AG04450 (cell line): Measurements from ENCODE around the gene GRIN1. TPM values are rescaled to one million over a fixed set of nuclear protein-coding genes. Genes with fewer than 3 reads are reported as not detected.

Experiments used
- CTCF ChIA-PET: fragments of 300-600, 350-600 bp; formaldehyde crosslinking; extraction: SDS; loops from one replicate; lab custom pipeline; 2022; ENCODE audit warnings: antibody characterized with exemption, inconsistent platforms; lab: Charles Lee
- POLR2A ChIA-PET: fragments of 350-600 bp; formaldehyde crosslinking; extraction: SDS; loops from one replicate; lab custom pipeline; 2021; ENCODE audit warnings: antibody characterized with exemption, inconsistent platforms; lab: Yijun Ruan, JAX
- DNase-seq: peaks from one replicate; pipeline ENCODE4 v3.0.0-alpha.2; 2011; ENCODE audit warnings: low read depth, low spot score
- H3K27ac ChIP-seq: one replicate; pipeline ENCODE4 v1.5.1; 2012; ENCODE audit warnings: low read depth, low read length, control low read depth
- H3K27me3 ChIP-seq: one replicate; pipeline ENCODE4 v1.6.0; 2012; ENCODE audit warnings: low read length; ENCODE audit not compliant: control insufficient read depth, insufficient read depth
- H3K4me3 ChIP-seq: 2 replicates; pipeline ENCODE4 v1.5.1; 2011; ENCODE audit warnings: mild to moderate bottlenecking, low read depth, low read length, control low read depth
- H3K9me3 ChIP-seq: 2 replicates; pipeline ENCODE4 v1.5.1; 2012; ENCODE audit warnings: low read length; ENCODE audit not compliant: control insufficient read depth, insufficient read depth
- CTCF ChIP-seq: IDR thresholded peaks from 2 replicates; pipeline ENCODE4 v1.5.1; 2011; ENCODE audit warnings: low read depth, low read length, control low read depth, inconsistent platforms
- polyA plus RNA-seq: library from polyadenylated mRNA; depleted of rRNA; stranded (reverse); fragments of >200 nt; gene quantifications from 2 replicates; pipeline ENCODE4 v1.2.3, GENCODE V29; 2011

GRIN1 gene
- polyA plus RNA-seq, 1 experiment = not detected

- DNase-seq = no peak
- H3K9me3 ChIP-seq = peaks cover 3% of the 10 kb centered on the region; the same call in 1 of the 2 replicates
- H3K27ac ChIP-seq = no peak overlapping the region
- H3K27me3 ChIP-seq = peaks cover 68% of the 10 kb centered on the region
- no peak overlapping the region for H3K4me3 ChIP-seq
- CTCF ChIA-PET = no interaction called here
- POLR2A ChIA-PET = no interaction called here
- TF ChIP-seq CTCF = no peak
Observed at GRCh38 chr9:137168573-137168903, 29.6 kb downstream of the GRIN1 start.

- no peak overlapping the region for H3K27ac ChIP-seq
- TF ChIP-seq CTCF = no peak
- peaks cover 3% of the 10 kb centered on the region; the same call in 1 of the 2 replicates for H3K9me3 ChIP-seq
- H3K4me3 ChIP-seq = no peak overlapping the region
- peaks cover 62% of the 10 kb centered on the region for H3K27me3 ChIP-seq
- DNase-seq = no peak
- ChIA-PET POLR2A (interaction anchor here (1.1 kb wide), 1 partner anchor 43 kb away, joined by 5 read pairs; no protein-coding TSS in a partner anchor), CTCF (no interaction called here)
Observed at GRCh38 chr9:137168904-137169856, 30.2 kb downstream of the GRIN1 start.

GRCh38 chr9:137169896-137170358, 31.0 kb downstream of the GRIN1 start, which contains the start of gene LRRC26:
LRRC26 (minus strand) TSS chr9:137170051; CDS start chr9:137169943, 108 bp downstream.
- CTCF ChIA-PET = no interaction called here
- POLR2A ChIA-PET = interaction anchor here (1.1 kb wide), 1 partner anchor 44 kb away, joined by 5 read pairs; no protein-coding TSS in a partner anchor
- no peak within 1 kb of the TSS for H3K4me3 ChIP-seq
- no peak within 1 kb of the TSS for H3K27ac ChIP-seq
- peaks cover 59% of the 10 kb centered on the region for H3K27me3 ChIP-seq
- DNase-seq = no peak
- no peak for TF ChIP-seq CTCF
- no peaks in the 10 kb centered on the region; the same call in 1 of the 2 replicates for H3K9me3 ChIP-seq

- Histone ChIP-seq H3K27ac (no peak overlapping the region), H3K9me3 (no peaks in the 10 kb centered on the region; the same call in 1 of the 2 replicates), H3K4me3 (no peak overlapping the region), H3K27me3 (peaks cover 52% of the 10 kb centered on the region)
- no peak for DNase-seq
- CTCF ChIA-PET = no interaction called here
- TF ChIP-seq CTCF = no peak
- POLR2A ChIA-PET = interaction anchor here (0.6 kb wide), 1 partner anchor 70 kb away, joined by 3 read pairs; the partner anchor contains the start of gene TUBB4B
Observed at GRCh38 chr9:137170486-137171148, 31.7 kb downstream of the GRIN1 start.
